GM18951 (cell line): ENCODE measurements around the gene TYROBP.
"Not testable (repeated sequence)": the region's sequence is repeated elsewhere in the genome, so short reads cannot be mapped to it uniquely, and the experiment has no call there.

ENCODE experiments used
- POLR2A ChIP-seq: IDR thresholded peaks from 4 replicates; pipeline ENCODE4 v1.6.1; 2011; ENCODE audit warnings: mild to moderate bottlenecking; ENCODE audit not compliant: insufficient read length, insufficient read depth; ENCODE audit errors: extremely low read depth
- in situ Hi-C: fragments of 300-500 bp; cut with MboI; formaldehyde crosslinking; loops from one replicate; pipeline ENCODE4 v1.12.0; 2022; ENCODE audit warnings: low sequenced_read_pairs, mixed read lengths, inconsistent platforms; ENCODE audit not compliant: unreplicated experiment

TYROBP gene

GRCh38 chr19:35908010-35908441, at the start of gene TYROBP:
Gene TYROBP, minus strand, starts transcription at chr19:35908295. Its CDS starts 67 bp downstream, at chr19:35908228.
- in situ Hi-C loops, result no loop called here
- no peak for TF ChIP-seq POLR2A

- in situ Hi-C loops, result not testable (repeated sequence)
These were observed 49.3 kb upstream of the TYROBP start for GRCh38 chr19:35957411-35957810.

GRCh38 chr19:35955881-35956634, 48.0 kb upstream of the TYROBP start:
- in situ Hi-C loops, result no loop called here

GRCh38 chr19:35949131-35949530, 41.0 kb upstream of the TYROBP start:
- in situ Hi-C loops, result no loop called here
- no peak for TF ChIP-seq POLR2A

More at GRCh38 chr19:35955881-35956634, 48.0 kb upstream of the TYROBP start:
- TF ChIP-seq POLR2A, result no peak

- in situ Hi-C loops, result no loop called here
- no peak for TF ChIP-seq POLR2A
These were observed 38.1 kb upstream of the TYROBP start for GRCh38 chr19:35946203-35946602.

- in situ Hi-C loops, result no loop called here
- no peak for TF ChIP-seq POLR2A
These were observed 37.2 kb upstream of the TYROBP start for GRCh38 chr19:35945121-35945790.

- in situ Hi-C loops, result no loop called here
These were observed 36.5 kb upstream of the TYROBP start for GRCh38 chr19:35944556-35944955.

GRCh38 chr19:35943321-35944301, 35.5 kb upstream of the TYROBP start:
- in situ Hi-C loops, result no loop called here
- no peak for TF ChIP-seq POLR2A

More at GRCh38 chr19:35944556-35944955, 36.5 kb upstream of the TYROBP start:
- no peak for TF ChIP-seq POLR2A

- TF ChIP-seq POLR2A, result no peak
- in situ Hi-C loops, result no loop called here
These were observed 34.1 kb upstream of the TYROBP start for GRCh38 chr19:35942235-35942634.

GRCh38 chr19:35940839-35941238, 32.7 kb upstream of the TYROBP start:
- in situ Hi-C loops, result no loop called here
- no peak for TF ChIP-seq POLR2A

- in situ Hi-C loops, result no loop called here
- no peak for TF ChIP-seq POLR2A
These were observed 32.1 kb upstream of the TYROBP start for GRCh38 chr19:35940078-35940775.

GRCh38 chr19:35939307-35940077, 31.4 kb upstream of the TYROBP start:
- TF ChIP-seq POLR2A, result no peak
- in situ Hi-C loops, result loop anchor here (10.0 kb wide), 1 partner anchor 245 kb away; no protein-coding TSS in a partner anchor
